Measurements from ENCODE around the gene DHRS12. TPM values are rescaled to one million over a fixed set of nuclear protein-coding genes. Genes with fewer than 3 reads are reported as not detected.
A peak's percentile ranks its signal among the peaks of the same experiment; 100 is the strongest.
"Not testable (repeated sequence)": the region's sequence is repeated elsewhere in the genome, so short reads cannot be mapped to it uniquely, and the experiment has no call there.

Gene DHRS12
- total RNA-seq, 1 donor from 2014 or later = 17.3 TPM

- Mint-ChIP-seq H3K27ac (peak overlapping the region; percentile 71), H3K4me3 (no peak overlapping the region), H3K27me3 (ENCODE audit: low read depth) (peaks cover 2% of the 10 kb centered on the region), H3K36me3 (no peaks in the 10 kb centered on the region), H3K4me1 (peaks cover 21% of the 10 kb centered on the region), H3K9me3 (no peaks in the 10 kb centered on the region)
- TF ChIP-seq, protein P1, sequence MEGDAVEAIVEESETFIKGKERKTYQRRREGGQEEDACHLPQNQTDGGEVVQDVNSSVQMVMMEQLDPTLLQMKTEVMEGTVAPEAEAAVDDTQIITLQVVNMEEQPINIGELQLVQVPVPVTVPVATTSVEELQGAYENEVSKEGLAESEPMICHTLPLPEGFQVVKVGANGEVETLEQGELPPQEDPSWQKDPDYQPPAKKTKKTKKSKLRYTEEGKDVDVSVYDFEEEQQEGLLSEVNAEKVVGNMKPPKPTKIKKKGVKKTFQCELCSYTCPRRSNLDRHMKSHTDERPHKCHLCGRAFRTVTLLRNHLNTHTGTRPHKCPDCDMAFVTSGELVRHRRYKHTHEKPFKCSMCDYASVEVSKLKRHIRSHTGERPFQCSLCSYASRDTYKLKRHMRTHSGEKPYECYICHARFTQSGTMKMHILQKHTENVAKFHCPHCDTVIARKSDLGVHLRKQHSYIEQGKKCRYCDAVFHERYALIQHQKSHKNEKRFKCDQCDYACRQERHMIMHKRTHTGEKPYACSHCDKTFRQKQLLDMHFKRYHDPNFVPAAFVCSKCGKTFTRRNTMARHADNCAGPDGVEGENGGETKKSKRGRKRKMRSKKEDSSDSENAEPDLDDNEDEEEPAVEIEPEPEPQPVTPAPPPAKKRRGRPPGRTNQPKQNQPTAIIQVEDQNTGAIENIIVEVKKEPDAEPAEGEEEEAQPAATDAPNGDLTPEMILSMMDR (IDR thresholded peaks at IDR 0.05; ENCODE audit: unreplicated experiment) = no peak
- no peak for DNase-seq (ENCODE audit: low spot score in 2 of 2, unreplicated experiment in 2 of 2)
Observed at GRCh38 chr13:51826606-51827005, 22.6 kb upstream of the DHRS12 start.

GRCh38 chr13:51825681-51826254, 21.8 kb upstream of the DHRS12 start:
- Mint-ChIP-seq H3K27me3 (ENCODE audit: low read depth) (peaks cover 5% of the 10 kb centered on the region), H3K9me3 (no peaks in the 10 kb centered on the region), H3K4me1 (peaks cover 21% of the 10 kb centered on the region), H3K27ac (peak overlapping the region; percentile 71), H3K36me3 (no peaks in the 10 kb centered on the region), H3K4me3 (no peak overlapping the region)
- no peak for DNase-seq (ENCODE audit: low spot score in 2 of 2, unreplicated experiment in 2 of 2)
- TF ChIP-seq, protein P1 (IDR thresholded peaks at IDR 0.05; ENCODE audit: unreplicated experiment) = no peak

DNA sequence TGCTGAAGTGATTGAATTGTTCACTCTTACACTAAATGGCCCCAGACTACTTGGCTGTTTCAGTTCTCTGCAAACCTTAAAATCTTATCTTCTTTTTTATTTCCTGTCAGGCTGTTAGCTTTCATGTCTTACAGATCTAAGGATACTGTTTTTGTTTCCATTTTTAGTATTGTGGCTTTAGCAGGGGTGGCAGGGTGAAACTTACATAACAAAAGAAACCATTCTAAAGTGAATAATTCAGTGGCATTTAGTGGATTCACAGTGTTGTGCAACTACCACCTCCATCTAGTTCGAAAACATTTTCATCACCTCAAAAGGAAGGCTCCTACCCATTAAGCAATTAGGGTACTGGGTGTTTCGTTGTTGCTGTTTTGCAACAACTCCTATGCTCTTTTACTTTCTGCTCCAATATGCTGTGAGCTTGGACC, 21.2 kb upstream of the DHRS12 start:
- TF ChIP-seq, protein P1 (IDR thresholded peaks at IDR 0.05; ENCODE audit: unreplicated experiment) = no peak
- H3K9me3 Mint-ChIP-seq = no peaks in the 10 kb centered on the region
- peaks cover 7% of the 10 kb centered on the region for H3K27me3 Mint-ChIP-seq (ENCODE audit: low read depth)
- no peak overlapping the region for H3K4me3 Mint-ChIP-seq
- no peaks in the 10 kb centered on the region for H3K36me3 Mint-ChIP-seq
- peaks cover 21% of the 10 kb centered on the region for H3K4me1 Mint-ChIP-seq
- no peak for DNase-seq (ENCODE audit: low spot score in 2 of 2, unreplicated experiment in 2 of 2)
- H3K27ac Mint-ChIP-seq = no peak overlapping the region

GRCh38 chr13:51824712-51825111, 20.7 kb upstream of the DHRS12 start:
- H3K9me3 Mint-ChIP-seq; DNase-seq (ENCODE audit: low spot score in 2 of 2, unreplicated experiment in 2 of 2); H3K4me3 Mint-ChIP-seq; H3K27ac Mint-ChIP-seq; H3K27me3 Mint-ChIP-seq (ENCODE audit: low read depth); H3K36me3 Mint-ChIP-seq: not testable (repeated sequence)
- peaks cover 21% of the 10 kb centered on the region for H3K4me1 Mint-ChIP-seq

DNA sequence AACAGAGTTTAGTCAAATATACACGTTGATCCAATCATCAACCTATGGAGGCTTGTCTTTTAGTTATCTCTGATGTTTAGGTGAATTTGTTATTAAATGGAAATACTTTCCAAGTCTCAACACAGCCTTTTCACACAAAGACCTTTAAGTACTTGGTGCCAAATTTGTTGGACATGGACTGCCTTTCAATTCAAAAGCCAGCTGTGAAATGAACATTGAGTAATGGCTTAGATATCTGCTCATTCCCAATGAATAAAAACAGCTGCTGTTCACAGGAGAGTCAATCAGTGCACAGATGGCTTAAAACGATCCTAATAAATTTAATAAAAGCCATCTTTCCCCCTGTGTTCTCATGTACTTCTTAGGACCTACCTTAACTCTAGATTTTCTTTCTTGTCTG, 19.9 kb upstream of the DHRS12 start:
- H3K36me3 Mint-ChIP-seq = no peaks in the 10 kb centered on the region
- H3K27me3 Mint-ChIP-seq (ENCODE audit: low read depth) = peaks cover 10% of the 10 kb centered on the region
- TF ChIP-seq, protein P1 (IDR thresholded peaks at IDR 0.05; ENCODE audit: unreplicated experiment) = no peak
- DNase-seq (ENCODE audit: low spot score in 2 of 2, unreplicated experiment in 2 of 2) = no peak
- no peak overlapping the region for H3K4me3 Mint-ChIP-seq
- H3K4me1 Mint-ChIP-seq = peaks cover 21% of the 10 kb centered on the region
- no peak overlapping the region for H3K27ac Mint-ChIP-seq
- H3K9me3 Mint-ChIP-seq = no peaks in the 10 kb centered on the region

DNA sequence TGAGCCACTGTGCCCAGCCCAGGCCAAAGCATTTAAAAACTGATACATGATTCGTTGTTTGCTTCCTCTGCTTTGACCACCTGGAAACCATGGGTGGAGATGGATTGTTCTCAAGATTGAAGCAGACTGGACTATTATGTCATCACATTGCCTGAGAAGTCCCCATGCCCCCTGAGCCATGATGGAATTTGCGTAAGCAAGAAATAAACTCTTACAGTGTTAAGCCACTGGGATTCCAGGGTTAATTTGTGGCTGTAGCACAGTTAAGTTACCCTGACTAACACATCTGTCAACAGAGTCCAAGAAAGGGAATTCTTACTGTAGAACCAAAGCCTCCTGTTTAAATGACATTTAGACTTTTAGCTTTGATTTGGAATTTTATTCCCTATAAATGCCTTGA, 19.4 kb upstream of the DHRS12 start:
- H3K36me3 Mint-ChIP-seq = no peaks in the 10 kb centered on the region
- H3K9me3 Mint-ChIP-seq = no peaks in the 10 kb centered on the region
- peaks cover 21% of the 10 kb centered on the region for H3K4me1 Mint-ChIP-seq
- H3K27me3 Mint-ChIP-seq (ENCODE audit: low read depth) = peaks cover 14% of the 10 kb centered on the region
- TF ChIP-seq, protein P1 (IDR thresholded peaks at IDR 0.05; ENCODE audit: unreplicated experiment) = no peak
- H3K4me3 Mint-ChIP-seq = no peak overlapping the region
- DNase-seq (ENCODE audit: low spot score in 2 of 2, unreplicated experiment in 2 of 2) = no peak
- no peak overlapping the region for H3K27ac Mint-ChIP-seq

Measured in mesothelial cell of epicardium (in vitro differentiated cells).